Neural progenitor cell (in vitro differentiated cells): Measurements from ENCODE around the gene F13A1. TPM values are rescaled to one million over a fixed set of nuclear protein-coding genes. Genes with fewer than 3 reads are reported as not detected.

Source experiments
- DNase-seq: peaks from one replicate; pipeline ENCODE4 v3.0.0-alpha.2; 2016; ENCODE audit warnings: low spot score
- H2AFZ ChIP-seq: fragments of 200-600 bp; sonication (generic); replicated peaks from 2 replicates; pipeline ENCODE4 v1.6.1; 2016; ENCODE audit warnings: antibody characterized with exemption
- H3F3A ChIP-seq: fragments of 200-600 bp; sonication (generic); 2 replicates; pipeline ENCODE4 v1.6.1; 2016; ENCODE audit warnings: antibody characterized with exemption, low read depth
- H3K27ac ChIP-seq: fragments of 200-600 bp; sonication (generic); 2 replicates; pipeline ENCODE4 v1.5.1; 2016; ENCODE audit warnings: mild to moderate bottlenecking
- H3K27me3 ChIP-seq: fragments of 200-600 bp; sonication (generic); 2 replicates; pipeline ENCODE4 v1.6.1; 2016; ENCODE audit warnings: mild to moderate bottlenecking, moderate library complexity
- H3K36me3 ChIP-seq: fragments of 200-600 bp; sonication (generic); 2 replicates; pipeline ENCODE4 v1.5.1; 2016
- H3K4me1 ChIP-seq: fragments of 200-600 bp; sonication (generic); 2 replicates; pipeline ENCODE4 v1.6.1; 2016; ENCODE audit warnings: mixed run types
- H3K4me2 ChIP-seq: fragments of 200-600 bp; sonication (generic); 2 replicates; pipeline ENCODE4 v1.6.1; 2016
- H3K4me3 ChIP-seq: fragments of 200-600 bp; sonication (generic); 2 replicates; pipeline ENCODE4 v1.5.1; 2016
- H3K79me2 ChIP-seq: fragments of 200-600 bp; sonication (generic); 2 replicates; pipeline ENCODE4 v1.6.1; 2016; ENCODE audit warnings: low read depth
- H3K9ac ChIP-seq: fragments of 200-600 bp; sonication (generic); 2 replicates; pipeline ENCODE4 v1.6.1; 2016
- H3K9me3 ChIP-seq: fragments of 200-600 bp; sonication (generic); 2 replicates; pipeline ENCODE4 v1.5.1; 2016; ENCODE audit warnings: low read depth
- H4K20me1 ChIP-seq: fragments of 200-600 bp; sonication (generic); 2 replicates; pipeline ENCODE4 v1.6.1; 2016; ENCODE audit warnings: low read depth
- H3K27ac Mint-ChIP-seq: 3 replicates; pipeline ENCODE4 v1.8.0; 2021; ENCODE audit warnings: mixed read lengths
- H3K27me3 Mint-ChIP-seq: 2 replicates; pipeline ENCODE4 v1.8.0; 2022; ENCODE audit warnings: low read depth, mild to moderate bottlenecking, inconsistent platforms, moderate library complexity, mixed read lengths; ENCODE audit not compliant: insufficient read depth
- H3K36me3 Mint-ChIP-seq: 3 replicates; pipeline ENCODE4 v1.8.0; 2021; ENCODE audit warnings: mixed read lengths
- H3K4me1 Mint-ChIP-seq: 3 replicates; pipeline ENCODE4 v1.8.0; 2021; ENCODE audit warnings: mixed read lengths
- H3K4me3 Mint-ChIP-seq: 3 replicates; pipeline ENCODE4 v1.8.0; 2021; ENCODE audit warnings: mild to moderate bottlenecking, moderate library complexity, mixed read lengths
- H3K9me3 Mint-ChIP-seq: 3 replicates; pipeline ENCODE4 v1.8.0; 2020; ENCODE audit warnings: mixed read lengths
- CTCF ChIP-seq: fragments of 200-600 bp; sonication (generic); IDR thresholded peaks from 2 replicates; pipeline ENCODE4 v1.5.1; 2017; ENCODE audit warnings: antibody characterized with exemption, mild to moderate bottlenecking
- EZH2 ChIP-seq: fragments of 200-600 bp; sonication (generic); IDR thresholded peaks from 2 replicates; pipeline ENCODE4 v1.6.1; 2017; ENCODE audit warnings: antibody characterized with exemption, mild to moderate bottlenecking, moderate library complexity
- EZH2phosphoT487 ChIP-seq: fragments of 200-600 bp; sonication (generic); IDR thresholded peaks from 2 replicates; pipeline ENCODE4 v1.6.1; 2017; ENCODE audit warnings: antibody characterized with exemption
- total RNA-seq: library from RNA; depleted of rRNA; stranded (reverse); fragments of >200 nt; gene quantifications from 2 replicates; pipeline ENCODE4 v1.2.3, GENCODE V29; 2015; ENCODE audit warnings: low replicate concordance

F13A1 gene
- total RNA-seq, 1 donor from 2014 or later: 3.6 TPM

DNA sequence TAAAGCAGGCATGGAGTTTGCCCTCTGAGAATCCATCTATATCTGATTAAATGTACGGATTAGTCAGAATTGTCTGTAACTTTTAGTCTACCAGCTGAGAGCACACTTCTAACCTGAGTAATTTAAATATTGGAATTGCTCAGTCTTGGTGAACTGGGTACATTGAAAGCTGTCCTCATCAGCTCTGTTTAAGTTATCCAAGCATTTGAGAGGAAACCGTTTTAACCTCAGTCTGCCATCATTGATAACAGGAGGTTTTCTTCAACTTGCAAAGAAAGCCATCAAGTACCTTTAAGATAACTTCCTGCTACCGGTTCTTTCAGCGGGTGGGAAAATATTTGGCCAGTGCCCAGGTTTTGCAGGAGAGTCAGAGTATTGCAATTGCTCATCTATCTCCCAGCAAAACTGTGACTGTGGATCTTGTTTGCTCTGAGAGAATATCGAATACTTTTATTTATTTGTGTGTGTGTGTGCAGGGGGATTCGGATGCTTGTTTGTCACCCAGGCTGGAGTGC is 31.1 kb upstream of the F13A1 start:
- TF ChIP-seq EZH2phosphoT487 (no peak), EZH2 (no peak), CTCF (no peak)
- Histone ChIP-seq H4K20me1 (no peaks in the 10 kb centered on the region), H3K79me2 (no peaks in the 10 kb centered on the region), H3K36me3 (no peaks in the 10 kb centered on the region), H3K27ac (no peak overlapping the region), H3F3A (no peaks in the 10 kb centered on the region), H2AFZ (no peak overlapping the region), H3K4me3 (no peak overlapping the region), H3K27me3 (peaks cover 5% of the 10 kb centered on the region), H3K9ac (no peak overlapping the region), H3K4me2 (no peak overlapping the region), H3K4me1 (no peaks in the 10 kb centered on the region), H3K9me3 (no peaks in the 10 kb centered on the region)
- H3K4me1 Mint-ChIP-seq: peaks cover under 1% of the 10 kb centered on the region
- no peaks in the 10 kb centered on the region for H3K9me3 Mint-ChIP-seq
- peaks cover 4% of the 10 kb centered on the region for H3K27me3 Mint-ChIP-seq
- no peaks in the 10 kb centered on the region for H3K36me3 Mint-ChIP-seq
- DNase-seq: no peak
- H3K4me3 Mint-ChIP-seq: no peak overlapping the region
- no peak overlapping the region for H3K27ac Mint-ChIP-seq

GRCh38 chr6:6350696-6351095 is 30.2 kb upstream of the F13A1 start:
- H3K27ac ChIP-seq: no peak overlapping the region
- no peaks in the 10 kb centered on the region for H3K79me2 ChIP-seq
- H3K27me3 ChIP-seq: peaks cover 5% of the 10 kb centered on the region
- no peaks in the 10 kb centered on the region for H4K20me1 ChIP-seq
- no peak overlapping the region for H3K4me3 Mint-ChIP-seq
- H3K9me3 ChIP-seq: no peaks in the 10 kb centered on the region
- no peak overlapping the region for H3K9ac ChIP-seq
- H3K4me3 ChIP-seq: no peak overlapping the region
- no peak overlapping the region for H2AFZ ChIP-seq
- no peaks in the 10 kb centered on the region for H3K9me3 Mint-ChIP-seq
- H3K4me1 Mint-ChIP-seq: no peaks in the 10 kb centered on the region
- H3K36me3 Mint-ChIP-seq: no peaks in the 10 kb centered on the region
- H3K27me3 Mint-ChIP-seq: peaks cover 4% of the 10 kb centered on the region
- no peaks in the 10 kb centered on the region for H3K36me3 ChIP-seq
- no peaks in the 10 kb centered on the region for H3K4me1 ChIP-seq
- no peak overlapping the region for H3K27ac Mint-ChIP-seq
- TF ChIP-seq EZH2 (no peak), EZH2phosphoT487 (no peak), CTCF (no peak)
- H3F3A ChIP-seq: no peaks in the 10 kb centered on the region
- DNase-seq: no peak
- no peak overlapping the region for H3K4me2 ChIP-seq

DNA sequence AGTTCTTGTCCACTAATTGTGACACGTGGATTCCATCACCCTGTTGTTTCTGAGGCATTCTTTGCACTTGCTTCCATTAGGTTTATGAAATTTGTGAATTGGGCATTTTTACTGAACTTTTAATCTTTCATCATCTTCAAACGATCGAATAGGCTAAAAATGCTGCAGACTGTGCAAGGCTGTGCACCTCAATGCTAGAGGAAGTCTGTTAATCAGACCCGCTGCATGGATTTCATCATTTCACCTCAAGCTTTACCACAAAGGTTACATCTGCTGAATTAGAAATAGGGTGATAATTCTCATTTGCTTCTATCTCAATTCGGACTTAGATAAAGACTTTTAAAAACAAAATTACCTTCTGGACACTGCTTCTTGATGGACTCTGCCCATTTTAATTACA is 27.8 kb upstream of the F13A1 start:
- Mint-ChIP-seq H3K27me3 (peaks cover 2% of the 10 kb centered on the region), H3K9me3 (no peaks in the 10 kb centered on the region)
- no peak overlapping the region for H3K27ac ChIP-seq

More for the DNA sequence above, 27.8 kb upstream of the F13A1 start:
- no peak overlapping the region for H3K4me3 Mint-ChIP-seq
- H3K4me2 ChIP-seq: no peak overlapping the region
- H3F3A ChIP-seq: no peaks in the 10 kb centered on the region
- H3K9ac ChIP-seq: no peak overlapping the region
- no peaks in the 10 kb centered on the region for H3K36me3 ChIP-seq
- peaks cover 5% of the 10 kb centered on the region for H3K27me3 ChIP-seq
- no peak for DNase-seq
- H3K4me3 ChIP-seq: no peak overlapping the region
- no peaks in the 10 kb centered on the region for H3K4me1 Mint-ChIP-seq
- no peak for TF ChIP-seq CTCF
- no peak for TF ChIP-seq EZH2phosphoT487
- TF ChIP-seq EZH2: no peak
- H3K27ac Mint-ChIP-seq: no peak overlapping the region
- H4K20me1 ChIP-seq: no peaks in the 10 kb centered on the region
- no peaks in the 10 kb centered on the region for H3K4me1 ChIP-seq
- no peaks in the 10 kb centered on the region for H3K36me3 Mint-ChIP-seq
- no peaks in the 10 kb centered on the region for H3K79me2 ChIP-seq
- no peaks in the 10 kb centered on the region for H3K9me3 ChIP-seq
- H2AFZ ChIP-seq: no peak overlapping the region
